Prostate gland (tissue), 2 donors: Measurements from ENCODE around the gene ZNF630. TPM values are rescaled to one million over a fixed set of nuclear protein-coding genes. Genes with fewer than 3 reads are reported as not detected.
"Not testable (repeated sequence)": the region's sequence is repeated elsewhere in the genome, so short reads cannot be mapped to it uniquely, and the experiment has no call there.

Experiments
- DNase-seq: peaks from one replicate; pipeline ENCODE4 v3.0.0-alpha.2; 2019; ENCODE audit warnings: low spot score
- H3K27ac ChIP-seq, 2 donors: fragments of 200-600 bp; sonication (generic); 2 replicates each; pipeline ENCODE4 v1.5.1; 2017 to 2019
- H3K27me3 ChIP-seq: fragments of 200-600 bp; sonication (generic); replicated peaks from 2 replicates; pipeline ENCODE4 v1.5.1; 2019; ENCODE audit not compliant: insufficient read depth
- H3K36me3 ChIP-seq, 2 donors: fragments of 200-600 bp; sonication (generic); 1 replicate in 1 of 2; 2 replicates in 1 of 2; pipeline versions ENCODE4 v1.5.1 to v1.8.1; 2017 to 2019
- H3K4me1 ChIP-seq: fragments of 200-600 bp; sonication (generic); replicated peaks from 2 replicates; pipeline ENCODE4 v1.5.1; 2019
- H3K4me3 ChIP-seq, 2 donors: fragments of 200-600 bp; sonication (generic); 2 replicates each; pipeline ENCODE4 v1.5.1; 2017 to 2019
- H3K9me3 ChIP-seq: fragments of 200-600 bp; sonication (generic); 2 replicates; pipeline ENCODE4 v1.5.1; 2017
- POLR2A ChIP-seq: fragments of 450-650 bp; IDR thresholded peaks from one replicate; pipeline ENCODE4 v1.6.1; 2016; ENCODE audit warnings: antibody characterized with exemption, mild to moderate bottlenecking
- POLR2AphosphoS5 ChIP-seq: sonication (generic); formaldehyde crosslinking; IDR thresholded peaks from one replicate; pipeline ENCODE4 v1.6.1; 2017; ENCODE audit warnings: antibody characterized with exemption
- WGBS: methylation state at CpG from one replicate; pipeline ENCODE4 v1.1.5; 2018; 5-methylcytosine and 5-hydroxymethylcytosine counted together
- intact Hi-C: fragments of 100-400 bp; cut with DNase I; formaldehyde crosslinking; loops from one replicate; pipeline ENCODE4 v1.14.2; 2022
- total RNA-seq, 2 donors: library from RNA; depleted of rRNA; stranded (reverse); fragments of >200 nt; gene quantifications; one replicate each; pipeline ENCODE4 v1.1.0, GENCODE V29; 2016
- TF ChIP-seq, protein P1 (sequence below), 4 experiments: fragments of 200-600 bp in 2 of 4; fragments of 450-650 bp in 2 of 4; sonication (generic) in 2 of 4; IDR thresholded peaks; 1 replicate in 3 of 4; 2 replicates in 1 of 4; pipeline ENCODE4 v1.5.1; 2016 to 2019; ENCODE audit warnings: antibody characterized with exemption in 4 of 4, mild to moderate bottlenecking in 2 of 4, moderate library complexity in 2 of 4

Gene ZNF630
- total RNA-seq, 2 donors from 2014 or later = 5.2 to 5.6 TPM

DNA sequence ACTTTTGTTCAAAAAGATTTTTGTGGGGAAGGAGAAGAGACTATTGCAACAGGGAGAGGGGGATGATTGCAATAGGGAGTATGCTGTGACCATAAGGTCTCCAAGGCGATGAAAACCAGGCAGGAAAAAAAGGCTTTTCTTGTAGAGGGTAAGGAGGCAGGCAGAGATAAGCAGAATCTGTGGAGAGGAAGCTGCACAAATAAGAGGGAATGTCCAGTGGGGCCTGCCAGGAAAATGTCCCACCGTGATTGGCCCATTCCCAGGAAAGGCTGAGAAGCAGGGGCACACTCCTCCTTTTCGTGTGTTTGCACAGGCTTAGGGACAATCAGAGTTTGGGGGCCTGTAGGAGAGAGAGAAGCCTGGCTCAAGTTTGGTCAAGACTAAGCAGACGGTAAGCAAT, 35.5 kb downstream of the ZNF630 start:
- 61% methylated on average over 4 of the region's 4 CpGs for WGBS
- Histone ChIP-seq H3K36me3 (no peaks in the 10 kb centered on the region), H3K4me1 (no peaks in the 10 kb centered on the region), H3K4me3 (no peak overlapping the region), H3K27me3 (no peaks in the 10 kb centered on the region), H3K27ac (no peak overlapping the region), H3K9me3 (no peaks in the 10 kb centered on the region)
- TF ChIP-seq POLR2A = no peak
- TF ChIP-seq, protein P1, sequence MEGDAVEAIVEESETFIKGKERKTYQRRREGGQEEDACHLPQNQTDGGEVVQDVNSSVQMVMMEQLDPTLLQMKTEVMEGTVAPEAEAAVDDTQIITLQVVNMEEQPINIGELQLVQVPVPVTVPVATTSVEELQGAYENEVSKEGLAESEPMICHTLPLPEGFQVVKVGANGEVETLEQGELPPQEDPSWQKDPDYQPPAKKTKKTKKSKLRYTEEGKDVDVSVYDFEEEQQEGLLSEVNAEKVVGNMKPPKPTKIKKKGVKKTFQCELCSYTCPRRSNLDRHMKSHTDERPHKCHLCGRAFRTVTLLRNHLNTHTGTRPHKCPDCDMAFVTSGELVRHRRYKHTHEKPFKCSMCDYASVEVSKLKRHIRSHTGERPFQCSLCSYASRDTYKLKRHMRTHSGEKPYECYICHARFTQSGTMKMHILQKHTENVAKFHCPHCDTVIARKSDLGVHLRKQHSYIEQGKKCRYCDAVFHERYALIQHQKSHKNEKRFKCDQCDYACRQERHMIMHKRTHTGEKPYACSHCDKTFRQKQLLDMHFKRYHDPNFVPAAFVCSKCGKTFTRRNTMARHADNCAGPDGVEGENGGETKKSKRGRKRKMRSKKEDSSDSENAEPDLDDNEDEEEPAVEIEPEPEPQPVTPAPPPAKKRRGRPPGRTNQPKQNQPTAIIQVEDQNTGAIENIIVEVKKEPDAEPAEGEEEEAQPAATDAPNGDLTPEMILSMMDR (IDR thresholded peaks at IDR 0.05) = no peak
- TF ChIP-seq POLR2AphosphoS5 = no peak
- DNase-seq = no peak
- intact Hi-C loops = no loop called here

- H3K9me3 ChIP-seq, H3K36me3 ChIP-seq, H3K27me3 ChIP-seq, H3K4me3 ChIP-seq, H3K4me1 ChIP-seq, DNase-seq, intact Hi-C loops, H3K27ac ChIP-seq: not testable (repeated sequence)
- 75% methylated on average over 10 of the region's 10 CpGs for WGBS
Observed at GRCh38 chrX:48030641-48031173, 40.7 kb downstream of the ZNF630 start.

GRCh38 chrX:48030237-48030636, 41.2 kb downstream of the ZNF630 start:
- TF ChIP-seq POLR2AphosphoS5 (no peak), POLR2A (no peak)
- TF ChIP-seq, protein P1 (IDR thresholded peaks at IDR 0.05) = no peak
- no peaks in the 10 kb centered on the region for H3K27me3 ChIP-seq
- H3K9me3 ChIP-seq = no peaks in the 10 kb centered on the region
- no peak overlapping the region for H3K27ac ChIP-seq
- intact Hi-C loops = no loop called here
- H3K36me3 ChIP-seq = no peaks in the 10 kb centered on the region
- no peak overlapping the region for H3K4me3 ChIP-seq
- DNase-seq = no peak
- WGBS = 86% methylated on average over 7 of the region's 10 CpGs
- no peaks in the 10 kb centered on the region for H3K4me1 ChIP-seq

DNA sequence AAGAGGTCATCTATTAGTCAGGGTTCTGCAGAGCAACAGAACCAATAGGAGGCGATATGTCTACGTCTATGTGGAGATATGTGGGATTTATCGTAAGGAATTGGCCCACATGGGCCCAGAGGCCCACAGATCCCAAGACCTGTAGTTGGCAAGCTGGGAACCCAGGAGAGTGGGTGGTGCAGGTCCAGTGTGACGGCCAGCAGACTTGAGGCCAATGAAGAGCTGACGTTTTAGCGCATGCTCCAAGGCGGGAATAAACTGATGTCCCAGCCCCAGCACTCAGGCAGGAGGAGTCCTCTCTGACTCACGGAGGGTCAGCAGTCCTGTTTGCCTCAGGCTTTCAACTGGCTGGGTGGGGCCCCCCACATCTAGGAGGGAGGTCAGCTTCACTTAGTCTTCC, 43.3 kb downstream of the ZNF630 start:
- TF ChIP-seq POLR2A (no peak), POLR2AphosphoS5 (no peak)
- TF ChIP-seq, protein P1 (IDR thresholded peaks at IDR 0.05) = no peak
- Histone ChIP-seq H3K4me3 (no peak overlapping the region), H3K4me1 (no peaks in the 10 kb centered on the region), H3K27me3 (no peaks in the 10 kb centered on the region), H3K27ac (no peak overlapping the region), H3K36me3 (no peaks in the 10 kb centered on the region), H3K9me3 (no peaks in the 10 kb centered on the region)
- 89% methylated on average over 7 of the region's 8 CpGs for WGBS
- no peak for DNase-seq
- intact Hi-C loops = no loop called here

DNA sequence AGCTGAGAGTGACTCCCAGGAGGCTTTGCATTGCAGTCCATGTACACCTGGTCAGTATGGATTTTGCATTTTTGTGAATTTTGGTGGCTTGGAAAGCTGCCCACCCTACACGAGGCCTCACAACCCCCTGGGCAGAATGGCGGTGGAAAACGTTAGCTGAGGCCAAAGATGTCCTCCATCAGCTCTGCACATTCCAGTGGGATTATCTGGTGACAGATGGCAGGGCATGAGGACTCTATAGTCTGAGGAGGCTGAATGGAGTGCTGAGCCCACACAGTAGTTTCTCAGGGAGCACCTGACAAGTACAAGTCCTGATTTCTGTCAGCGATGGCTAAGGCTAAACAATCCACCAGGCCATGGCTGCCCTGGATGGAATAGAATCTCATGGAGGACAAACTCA, 43.9 kb downstream of the ZNF630 start:
- H3K9me3 ChIP-seq, H3K27ac ChIP-seq, H3K4me1 ChIP-seq, DNase-seq, H3K36me3 ChIP-seq, H3K27me3 ChIP-seq, H3K4me3 ChIP-seq: not testable (repeated sequence)
- intact Hi-C loops = loop anchor here (2.0 kb wide), 1 partner anchor 173 kb away; no protein-coding TSS in a partner anchor
- 27% methylated on average over 4 of the region's 4 CpGs for WGBS

GRCh38 chrX:48025561-48025960, 45.9 kb downstream of the ZNF630 start:
- TF ChIP-seq, protein P1 (IDR thresholded peaks at IDR 0.05) = peak in 3 of 4 experiments; percentile 51 to 62 (median 55)
- TF ChIP-seq POLR2A = no peak
- no peaks in the 10 kb centered on the region for H3K9me3 ChIP-seq
- H3K36me3 ChIP-seq = no peaks in the 10 kb centered on the region
- no peaks in the 10 kb centered on the region for H3K27me3 ChIP-seq
- H3K27ac ChIP-seq = no peak overlapping the region
- intact Hi-C loops = no loop called here
- no peak overlapping the region for H3K4me3 ChIP-seq
- DNase-seq = peak; percentile 22
- no peaks in the 10 kb centered on the region for H3K4me1 ChIP-seq
- WGBS = 4% methylated on average over 7 of the region's 7 CpGs
